MG63 (cell line): ENCODE measurements around the gene MR1. TPM values are rescaled to one million over a fixed set of nuclear protein-coding genes. Genes with fewer than 3 reads are reported as not detected.
"Not testable (repeated sequence)": the region's sequence is repeated elsewhere in the genome, so short reads cannot be mapped to it uniquely, and the experiment has no call there.

Experiments
- DNase-seq: peaks from one replicate; pipeline ENCODE4 v3.0.0-alpha.2; 2020
- H3K27me3 ChIP-seq: fragments of 250-450 bp; sonication (Bioruptor Pico); 2 replicates; pipeline ENCODE4 v1.5.1; 2020; ENCODE audit warnings: mild to moderate bottlenecking, moderate library complexity
- H3K36me3 ChIP-seq: fragments of 250-450 bp; sonication (Bioruptor Pico); 2 replicates; pipeline ENCODE4 v1.5.1; 2020; ENCODE audit warnings: mild to moderate bottlenecking, moderate library complexity
- H3K4me3 ChIP-seq: fragments of 250-450 bp; sonication (Bioruptor Pico); 2 replicates; pipeline ENCODE4 v1.5.1; 2020; ENCODE audit warnings: mild to moderate bottlenecking, moderate library complexity
- H3K9me3 ChIP-seq: fragments of 250-450 bp; sonication (Bioruptor Pico); 2 replicates; pipeline ENCODE4 v1.5.1; 2020; ENCODE audit warnings: mild to moderate bottlenecking, moderate library complexity
- total RNA-seq: library from RNA; depleted of rRNA; stranded (reverse); fragments of >200 nt; shearing (Covaris generic); gene quantifications from 2 replicates; pipeline ENCODE4 v1.2.3, GENCODE V29; 2014; ENCODE audit warnings: low replicate concordance

MR1 gene
- total RNA-seq, 1 experiment from 2014 or later, result 15.3 TPM

DNA sequence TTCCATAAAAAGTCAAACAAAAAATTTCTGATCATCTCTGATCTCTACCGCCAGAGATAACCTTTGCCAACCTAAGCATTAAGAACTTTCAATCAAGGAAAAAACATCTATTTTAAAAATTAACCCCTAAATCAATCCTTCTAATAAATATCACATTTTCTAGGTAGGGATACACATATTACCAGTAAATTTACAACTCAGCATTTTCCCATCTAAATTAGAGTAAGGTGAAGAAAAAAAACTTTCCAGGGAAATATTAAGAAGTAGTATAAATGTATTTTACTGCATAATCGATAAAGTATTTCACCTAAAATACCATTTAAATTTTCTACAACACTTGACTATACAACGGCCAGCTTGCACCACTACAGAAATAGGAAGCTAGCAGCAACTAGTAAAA, 12.6 kb upstream of the MR1 start:
- Histone ChIP-seq H3K27me3 (no peaks in the 10 kb centered on the region), H3K36me3 (peaks cover 7% of the 10 kb centered on the region; the same call in 1 of the 2 replicates), H3K4me3 (peak overlapping the region; percentile 88), H3K9me3 (no peaks in the 10 kb centered on the region)
- no peak for DNase-seq

DNA sequence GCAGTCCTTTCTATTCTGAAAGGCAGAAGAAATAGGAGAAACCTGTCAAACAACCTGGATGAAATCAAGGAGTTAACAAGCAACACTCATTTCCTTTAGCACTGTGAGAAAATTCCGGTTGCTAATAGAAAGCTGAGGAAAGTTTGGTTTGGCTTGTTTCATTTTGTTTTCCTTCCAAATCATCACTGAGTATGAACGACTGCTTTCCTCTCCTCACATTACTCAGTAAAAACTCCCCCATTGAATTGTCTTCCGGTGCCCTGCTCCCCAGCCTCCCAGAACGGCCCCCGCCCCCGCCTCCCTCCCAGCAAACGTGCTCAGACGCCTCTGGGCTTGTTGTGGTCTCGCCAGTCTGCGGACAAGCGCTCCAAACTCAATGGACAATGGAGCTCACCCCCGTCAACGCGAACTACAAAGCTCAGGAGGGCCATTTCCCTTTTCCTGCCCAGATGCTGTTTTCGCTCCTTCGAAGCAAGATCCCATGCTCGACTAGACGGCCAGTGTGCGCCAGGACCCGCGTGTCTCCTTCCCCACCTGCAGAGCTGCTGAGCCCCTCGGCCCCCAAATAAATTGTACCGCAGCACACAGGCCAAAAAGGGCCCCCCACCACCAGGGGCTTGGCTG, 11.9 kb upstream of the MR1 start:
- H3K4me3 ChIP-seq, result peak overlapping the region; percentile 88
- no peaks in the 10 kb centered on the region for H3K9me3 ChIP-seq
- no peaks in the 10 kb centered on the region for H3K27me3 ChIP-seq
- peak; percentile 86 for DNase-seq
- H3K36me3 ChIP-seq, result peaks cover 7% of the 10 kb centered on the region; the same call in 1 of the 2 replicates

DNA sequence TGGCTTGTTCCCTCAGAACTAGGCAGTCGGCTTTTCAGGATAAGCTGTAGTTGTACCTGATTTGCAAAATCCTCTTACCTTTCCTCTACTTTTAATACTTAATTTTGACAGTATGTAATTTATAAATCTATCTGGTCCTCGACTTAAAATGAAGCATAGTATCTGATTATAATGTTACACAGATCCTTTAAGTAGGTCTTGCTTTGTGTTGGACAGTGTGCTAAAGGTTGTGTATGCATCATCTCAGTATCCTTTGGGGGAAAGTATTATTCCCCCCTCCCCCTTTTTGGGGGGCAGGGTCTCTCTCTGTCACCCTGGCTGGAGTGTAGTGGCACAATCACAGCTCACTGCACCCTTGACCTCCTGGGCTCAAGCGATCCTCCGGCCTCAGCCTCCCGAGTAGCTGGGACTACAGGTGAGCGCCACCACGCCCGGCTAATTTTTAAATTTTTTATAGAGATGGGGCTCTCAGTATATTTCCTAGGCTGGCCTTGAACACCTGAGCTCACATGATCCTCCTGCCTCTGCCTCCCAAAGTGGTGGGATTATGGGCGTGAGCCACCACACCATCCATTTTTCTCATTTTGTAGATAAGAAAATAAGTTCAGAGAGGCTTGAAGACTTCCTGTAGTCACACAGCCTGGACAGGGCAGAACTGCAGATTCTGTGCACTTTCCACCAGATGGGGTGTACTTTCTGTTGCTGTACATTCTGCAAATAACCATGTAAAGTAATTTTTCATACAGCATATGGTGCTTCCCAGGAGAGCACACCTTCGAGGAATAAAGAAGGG, 10.3 kb upstream of the MR1 start:
- no peaks in the 10 kb centered on the region for H3K27me3 ChIP-seq

DNA sequence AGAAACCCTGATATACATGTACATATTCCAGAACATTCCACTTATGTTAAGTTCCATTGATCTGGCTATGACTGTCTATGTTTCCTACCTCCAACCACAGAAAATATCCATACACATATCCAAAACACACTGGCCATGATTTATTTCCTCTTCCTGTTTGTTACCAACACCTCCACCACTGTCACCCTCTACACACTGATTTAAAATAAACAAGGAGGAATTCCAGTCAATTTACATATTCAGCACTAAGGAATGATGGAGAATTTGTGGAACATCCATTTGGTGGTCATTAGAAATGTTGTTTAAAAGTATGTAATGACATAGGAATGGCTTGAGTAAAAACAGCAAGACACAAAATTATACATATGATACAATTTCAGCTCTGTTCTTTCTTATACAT, 5.6 kb upstream of the MR1 start:
- H3K4me3 ChIP-seq, result no peak overlapping the region
- H3K36me3 ChIP-seq, result no peaks in the 10 kb centered on the region
- H3K9me3 ChIP-seq, result no peaks in the 10 kb centered on the region
- no peak for DNase-seq
- H3K27me3 ChIP-seq, result no peaks in the 10 kb centered on the region

More for the DNA sequence above, 10.3 kb upstream of the MR1 start:
- Histone ChIP-seq H3K9me3 (no peaks in the 10 kb centered on the region), H3K36me3 (no peaks in the 10 kb centered on the region), H3K4me3 (peak overlapping the region; percentile 88)
- DNase-seq, result no peak

DNA sequence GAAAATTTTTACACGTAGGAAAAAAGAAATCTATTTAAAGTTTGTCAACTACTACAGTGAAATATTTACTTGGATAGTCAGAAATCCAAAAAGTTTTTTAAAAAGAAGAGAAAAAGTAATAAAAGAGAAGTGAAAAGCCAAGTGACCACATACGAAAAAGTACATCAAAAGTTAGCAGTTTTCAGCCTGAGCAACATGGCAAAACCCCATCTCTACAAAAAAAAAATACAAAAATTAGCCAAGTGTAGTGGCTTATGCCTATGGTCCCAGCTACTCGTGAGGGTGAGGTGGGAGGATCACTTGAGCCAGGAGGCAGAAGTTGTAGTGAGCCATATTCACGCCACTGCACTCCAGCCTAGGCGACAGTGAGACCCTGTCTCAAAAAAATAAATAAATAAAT, 5.2 kb upstream of the MR1 start:
- H3K9me3 ChIP-seq, result no peaks in the 10 kb centered on the region
- H3K4me3 ChIP-seq, result no peak overlapping the region
- H3K36me3 ChIP-seq, result no peaks in the 10 kb centered on the region
- no peaks in the 10 kb centered on the region for H3K27me3 ChIP-seq
- no peak for DNase-seq

DNA sequence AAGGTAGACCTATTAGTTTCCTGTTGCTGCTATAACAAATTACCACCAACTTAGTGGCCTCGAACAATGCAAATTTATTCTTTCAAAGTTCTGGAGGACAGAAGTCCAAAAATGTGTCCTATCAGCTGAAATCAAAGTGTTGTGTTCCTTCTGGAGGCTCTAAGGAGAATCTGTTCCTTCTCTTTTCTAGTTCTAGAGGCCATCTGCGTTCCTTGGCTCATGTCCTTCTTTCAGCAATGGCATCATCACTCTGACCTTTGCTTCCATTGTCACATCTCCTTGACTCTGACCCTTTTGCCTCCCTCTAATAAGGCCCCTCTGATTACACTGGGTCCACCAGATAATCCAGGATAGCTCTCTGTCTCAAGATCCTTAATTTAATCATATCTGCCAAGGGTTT, 1.2 kb upstream of the MR1 start:
- H3K9me3 ChIP-seq, result no peaks in the 10 kb centered on the region
- H3K36me3 ChIP-seq, result no peaks in the 10 kb centered on the region
- H3K4me3 ChIP-seq, result no peak overlapping the region
- no peaks in the 10 kb centered on the region for H3K27me3 ChIP-seq
- DNase-seq, result no peak

DNA sequence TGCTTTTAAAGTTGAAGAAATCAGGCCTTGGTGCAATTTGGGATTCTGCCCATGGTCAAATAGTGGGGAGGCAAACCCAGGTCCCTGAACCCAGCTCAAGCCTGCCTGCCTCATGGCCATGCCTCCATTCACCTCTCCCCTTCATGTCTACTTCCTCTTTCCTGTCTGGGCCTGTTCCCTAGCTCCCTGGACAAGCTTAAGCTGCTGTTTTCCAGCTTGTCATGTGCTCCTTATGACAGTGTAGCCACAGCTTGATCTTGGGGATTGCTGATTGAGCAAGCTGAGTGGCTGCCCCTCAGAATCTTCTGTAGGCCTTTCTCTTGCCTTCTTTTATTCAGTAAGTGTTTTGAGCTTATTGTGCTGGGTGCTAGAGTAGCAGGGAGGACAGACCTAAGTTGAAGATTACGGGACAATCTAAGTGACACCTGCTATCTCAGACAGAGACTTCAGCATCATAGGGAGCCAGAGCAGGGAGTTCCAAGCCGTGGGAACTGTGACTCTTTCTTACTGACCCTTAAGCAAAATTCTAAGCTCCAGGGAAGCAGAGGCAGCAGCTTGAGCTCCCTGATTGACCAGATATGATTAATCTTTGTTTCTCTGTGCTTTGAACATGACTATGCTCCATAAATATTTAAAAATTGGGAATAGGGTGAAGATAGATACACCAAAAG, 520 bp upstream of the MR1 start:
- H3K36me3 ChIP-seq, result no peaks in the 10 kb centered on the region
- peak; percentile 8 for DNase-seq
- peak overlapping the region; percentile 49 for H3K4me3 ChIP-seq
- H3K9me3 ChIP-seq, result no peaks in the 10 kb centered on the region
- no peaks in the 10 kb centered on the region for H3K27me3 ChIP-seq

DNA sequence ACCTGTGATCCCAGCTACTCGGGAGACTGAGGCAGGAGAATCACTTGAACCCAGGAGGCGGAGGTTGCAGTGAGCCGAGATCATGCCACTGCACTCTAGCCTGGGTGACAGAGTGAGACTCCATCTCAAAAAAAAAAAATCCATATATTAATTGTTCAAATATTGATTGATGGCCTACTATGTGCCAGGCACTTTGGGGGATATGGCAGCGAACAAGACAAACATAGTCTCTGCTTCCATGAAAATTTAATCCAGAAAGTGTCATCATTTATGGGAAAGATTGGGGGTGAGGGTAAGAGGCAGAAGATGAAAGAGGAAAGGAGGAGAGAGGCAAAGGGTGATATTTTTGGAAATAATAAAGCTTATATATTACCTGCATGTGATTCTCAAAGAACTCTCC, 1.4 kb downstream of the MR1 start:
- not testable (repeated sequence) for H3K4me3 ChIP-seq, H3K9me3 ChIP-seq, DNase-seq, H3K36me3 ChIP-seq, H3K27me3 ChIP-seq

DNA sequence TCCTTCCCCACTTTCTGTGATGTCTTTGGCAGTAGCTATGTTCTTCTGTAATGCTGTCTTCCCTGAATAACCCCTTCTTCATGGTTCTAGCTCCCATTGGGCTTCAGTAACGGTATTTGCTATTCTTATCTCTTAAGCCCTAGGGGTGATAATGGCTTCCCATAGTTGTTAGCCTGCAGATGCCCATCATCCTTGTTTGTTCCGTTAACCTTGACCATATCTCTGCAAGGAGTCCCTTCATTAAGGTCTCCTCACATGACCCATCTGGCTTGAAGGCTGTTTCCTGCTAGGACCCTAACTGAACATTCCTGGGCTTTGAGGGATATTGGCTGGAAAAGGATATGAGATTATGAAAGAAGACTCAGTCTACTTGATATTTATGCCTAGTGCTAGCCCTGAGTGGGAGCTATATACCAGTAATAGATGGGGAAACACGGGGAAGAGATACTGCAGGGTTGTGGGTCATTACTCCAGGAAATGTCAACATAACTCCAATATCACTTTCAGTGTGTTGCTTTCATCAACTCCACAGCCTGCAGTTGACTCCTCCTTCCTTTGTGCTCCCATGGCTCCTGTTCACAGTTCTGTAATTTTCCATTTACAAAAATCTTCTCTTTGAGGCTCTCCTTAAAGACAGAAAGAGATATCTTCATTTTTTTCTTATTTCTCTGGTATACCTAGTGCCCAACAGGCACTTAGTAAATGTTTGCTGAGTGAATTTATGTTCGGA, 2.5 kb downstream of the MR1 start:
- H3K9me3 ChIP-seq, result no peaks in the 10 kb centered on the region
- H3K36me3 ChIP-seq, result no peaks in the 10 kb centered on the region
- no peak overlapping the region for H3K4me3 ChIP-seq
- no peak for DNase-seq
- H3K27me3 ChIP-seq, result no peaks in the 10 kb centered on the region

DNA sequence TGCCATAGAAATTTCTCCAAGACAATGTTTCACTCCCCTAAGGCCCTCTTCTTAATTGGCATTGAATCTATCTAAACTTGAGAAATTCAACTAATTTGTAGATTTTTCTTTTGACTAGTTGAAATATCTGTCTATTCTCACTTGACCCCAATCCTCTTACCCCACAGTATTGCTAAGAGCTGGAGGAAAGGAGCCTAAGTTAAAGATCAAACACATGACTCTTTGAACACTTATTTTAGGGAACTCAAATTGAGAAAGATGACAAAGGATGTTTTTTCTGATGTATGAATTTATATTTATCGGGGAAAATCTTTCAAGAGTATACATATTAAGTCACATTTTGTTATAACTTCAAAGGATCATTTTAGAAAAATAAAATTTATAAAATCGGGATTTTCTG, 3.6 kb downstream of the MR1 start:
- H3K4me3 ChIP-seq, result no peak overlapping the region
- no peaks in the 10 kb centered on the region for H3K9me3 ChIP-seq
- no peaks in the 10 kb centered on the region for H3K27me3 ChIP-seq
- H3K36me3 ChIP-seq, result no peaks in the 10 kb centered on the region
- no peak for DNase-seq

- no peaks in the 10 kb centered on the region for H3K9me3 ChIP-seq
Observed at GRCh38 chr1:181038399-181038873, 4.7 kb downstream of the MR1 start.

GRCh38 chr1:181040284-181040865, 6.6 kb downstream of the MR1 start:
- no peak for DNase-seq
- Histone ChIP-seq H3K4me3 (no peak overlapping the region), H3K27me3 (no peaks in the 10 kb centered on the region), H3K9me3 (no peaks in the 10 kb centered on the region), H3K36me3 (no peaks in the 10 kb centered on the region)

More at GRCh38 chr1:181038399-181038873, 4.7 kb downstream of the MR1 start:
- DNase-seq, result peak; percentile 50
- no peaks in the 10 kb centered on the region for H3K27me3 ChIP-seq
- no peaks in the 10 kb centered on the region for H3K36me3 ChIP-seq
- no peak overlapping the region for H3K4me3 ChIP-seq

GRCh38 chr1:181043025-181043888, 9.5 kb downstream of the MR1 start:
- Histone ChIP-seq H3K27me3 (no peaks in the 10 kb centered on the region), H3K36me3 (no peaks in the 10 kb centered on the region), H3K4me3 (no peak overlapping the region), H3K9me3 (no peaks in the 10 kb centered on the region)
- no peak for DNase-seq

DNA sequence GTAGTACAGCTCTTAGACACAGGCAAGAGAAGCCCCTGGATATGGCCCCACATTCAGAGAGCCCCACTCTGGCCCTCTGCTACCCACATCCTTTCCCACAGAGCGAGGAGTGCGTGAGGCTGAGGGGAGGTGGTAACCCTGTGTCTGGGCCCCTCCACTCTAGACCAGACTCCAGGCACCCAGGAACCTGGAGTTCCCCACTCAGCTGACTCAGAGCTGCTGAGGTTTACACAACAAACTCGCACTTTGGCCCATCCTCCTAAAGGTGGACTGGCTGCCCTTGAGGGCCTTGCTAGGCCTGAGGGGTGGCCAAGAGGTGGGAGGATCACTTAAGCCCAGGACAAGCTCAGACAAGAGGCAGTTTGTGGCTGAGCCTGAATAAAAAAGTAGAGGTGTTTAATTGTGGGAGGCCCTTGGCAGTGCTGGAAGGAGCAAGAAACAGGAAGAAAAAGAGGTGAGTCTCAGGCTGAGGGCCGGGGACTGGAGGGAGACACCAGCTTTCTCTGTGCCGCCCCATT, 10.7 kb downstream of the MR1 start:
- no peaks in the 10 kb centered on the region for H3K27me3 ChIP-seq
- H3K36me3 ChIP-seq, result no peaks in the 10 kb centered on the region
- no peak overlapping the region for H3K4me3 ChIP-seq
- no peak for DNase-seq
- no peaks in the 10 kb centered on the region for H3K9me3 ChIP-seq

GRCh38 chr1:181045946-181046345, 12.2 kb downstream of the MR1 start:
- H3K27me3 ChIP-seq, DNase-seq, H3K36me3 ChIP-seq, H3K9me3 ChIP-seq, H3K4me3 ChIP-seq: not testable (repeated sequence)

GRCh38 chr1:181049378-181049777, 15.6 kb downstream of the MR1 start:
- H3K4me3 ChIP-seq, result no peak overlapping the region
- H3K9me3 ChIP-seq, result no peaks in the 10 kb centered on the region
- DNase-seq, result no peak
- H3K27me3 ChIP-seq, result no peaks in the 10 kb centered on the region
- no peaks in the 10 kb centered on the region for H3K36me3 ChIP-seq
